Activated CD8-positive, alpha-beta T cell treated with anti-CD3 and anti-CD28 coated beads for 36 hours (primary cell): ENCODE data around the gene FRMD1. TPM values are rescaled to one million over a fixed set of nuclear protein-coding genes. Genes with fewer than 3 reads are reported as not detected.

Experiments
- ATAC-seq: fragments of 200-7000 bp; cut with Tn5 transposase; one replicate; pipeline ENCODE4 v1.10.0; 2021; ENCODE audit warnings: mild to moderate bottlenecking, moderate library complexity
- CTCF ChIA-PET: fragments of 350-600 bp; sonication (Branson Sonifier 250); formaldehyde crosslinking; loops from one replicate; lab custom pipeline; 2021; ENCODE audit warnings: antibody characterized with exemption; lab: Charles Lee
- POLR2A ChIA-PET: fragments of 350-600 bp; sonication (Branson Sonifier 250); formaldehyde crosslinking; loops from one replicate; lab custom pipeline; 2021; ENCODE audit warnings: antibody characterized with exemption; lab: Charles Lee
- DNase-seq: peaks from one replicate; pipeline ENCODE4 v3.0.0-alpha.2; 2020
- H3K27ac Mint-ChIP-seq: one replicate; pipeline ENCODE4 v1.8.0; 2021; ENCODE audit warnings: mild to moderate bottlenecking, mixed read lengths
- H3K27me3 Mint-ChIP-seq: one replicate; pipeline ENCODE4 v1.8.0; 2021; ENCODE audit warnings: mixed read lengths
- H3K36me3 Mint-ChIP-seq: one replicate; pipeline ENCODE4 v1.8.0; 2021; ENCODE audit warnings: low read depth, mixed read lengths
- H3K4me1 Mint-ChIP-seq: one replicate; pipeline ENCODE4 v1.8.0; 2021; ENCODE audit warnings: low read depth, mixed read lengths
- H3K4me3 Mint-ChIP-seq: one replicate; pipeline ENCODE4 v1.8.0; 2021; ENCODE audit warnings: mild to moderate bottlenecking, moderate library complexity, mixed read lengths
- H3K9me3 Mint-ChIP-seq: one replicate; pipeline ENCODE4 v1.8.0; 2021; ENCODE audit warnings: mixed read lengths
- intact Hi-C: fragments of 100-400 bp; cut with micrococcal nuclease; formaldehyde crosslinking; loops from one replicate; pipeline ENCODE4 v1.10.0; 2022
- total RNA-seq, 2 experiments: library from RNA; stranded (reverse); gene quantifications; one replicate each; pipeline ENCODE4 v1.2.3, GENCODE V29; 2021
- TF ChIP-seq, protein P1 (sequence below): fragments of 200-600 bp; IDR thresholded peaks from one replicate; pipeline ENCODE4 v1.8.0; 2022; ENCODE audit warnings: antibody characterized with exemption, mild to moderate bottlenecking

The FRMD1 gene
- total RNA-seq, 2 experiments from 2014 or later: not detected

GRCh38 chr6:168090706-168091105 is 11.7 kb upstream of the FRMD1 start:
- CTCF ChIA-PET: no interaction called here
- intact Hi-C loops: no loop called here
- Mint-ChIP-seq H3K27me3 (no peaks in the 10 kb centered on the region), H3K4me3 (no peak overlapping the region), H3K9me3 (peaks cover 3% of the 10 kb centered on the region), H3K27ac (no peak overlapping the region), H3K4me1 (no peaks in the 10 kb centered on the region), H3K36me3 (no peaks in the 10 kb centered on the region)
- no peak for ATAC-seq
- POLR2A ChIA-PET: no interaction called here
- TF ChIP-seq, protein P1, sequence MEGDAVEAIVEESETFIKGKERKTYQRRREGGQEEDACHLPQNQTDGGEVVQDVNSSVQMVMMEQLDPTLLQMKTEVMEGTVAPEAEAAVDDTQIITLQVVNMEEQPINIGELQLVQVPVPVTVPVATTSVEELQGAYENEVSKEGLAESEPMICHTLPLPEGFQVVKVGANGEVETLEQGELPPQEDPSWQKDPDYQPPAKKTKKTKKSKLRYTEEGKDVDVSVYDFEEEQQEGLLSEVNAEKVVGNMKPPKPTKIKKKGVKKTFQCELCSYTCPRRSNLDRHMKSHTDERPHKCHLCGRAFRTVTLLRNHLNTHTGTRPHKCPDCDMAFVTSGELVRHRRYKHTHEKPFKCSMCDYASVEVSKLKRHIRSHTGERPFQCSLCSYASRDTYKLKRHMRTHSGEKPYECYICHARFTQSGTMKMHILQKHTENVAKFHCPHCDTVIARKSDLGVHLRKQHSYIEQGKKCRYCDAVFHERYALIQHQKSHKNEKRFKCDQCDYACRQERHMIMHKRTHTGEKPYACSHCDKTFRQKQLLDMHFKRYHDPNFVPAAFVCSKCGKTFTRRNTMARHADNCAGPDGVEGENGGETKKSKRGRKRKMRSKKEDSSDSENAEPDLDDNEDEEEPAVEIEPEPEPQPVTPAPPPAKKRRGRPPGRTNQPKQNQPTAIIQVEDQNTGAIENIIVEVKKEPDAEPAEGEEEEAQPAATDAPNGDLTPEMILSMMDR: no peak
- DNase-seq: no peak

DNA sequence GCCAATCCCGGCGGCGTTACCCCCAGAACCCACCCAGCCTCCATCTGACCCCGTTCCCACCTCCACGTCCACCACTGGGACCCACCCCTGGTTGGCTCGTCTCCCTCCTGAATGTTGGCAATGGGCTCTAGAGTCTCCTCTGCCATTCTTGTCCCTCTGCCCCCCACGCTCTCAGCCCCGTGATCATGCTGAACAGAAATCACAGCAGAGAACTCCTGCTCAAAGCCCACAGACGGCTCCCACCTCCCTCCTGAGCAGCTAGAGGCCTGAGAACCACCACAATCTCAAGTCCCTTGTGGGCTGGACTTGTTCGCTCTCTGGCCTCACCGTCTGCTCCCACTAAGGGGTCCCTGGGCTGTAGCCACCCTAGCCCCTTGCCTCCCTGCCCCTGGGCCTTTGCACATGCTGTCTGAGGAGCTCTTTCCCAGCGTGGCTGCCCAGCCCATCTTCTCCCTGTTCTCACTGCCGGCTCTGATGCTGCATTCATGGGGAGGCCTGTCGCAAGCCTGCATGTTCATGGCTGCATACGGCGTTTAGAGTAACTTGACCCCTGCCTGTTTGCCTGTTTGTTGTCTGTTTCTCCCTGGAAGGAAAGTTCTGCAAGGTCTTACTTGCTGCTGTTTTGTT is 11.2 kb upstream of the FRMD1 start:
- TF ChIP-seq, protein P1: no peak
- POLR2A ChIA-PET: no interaction called here

DNA sequence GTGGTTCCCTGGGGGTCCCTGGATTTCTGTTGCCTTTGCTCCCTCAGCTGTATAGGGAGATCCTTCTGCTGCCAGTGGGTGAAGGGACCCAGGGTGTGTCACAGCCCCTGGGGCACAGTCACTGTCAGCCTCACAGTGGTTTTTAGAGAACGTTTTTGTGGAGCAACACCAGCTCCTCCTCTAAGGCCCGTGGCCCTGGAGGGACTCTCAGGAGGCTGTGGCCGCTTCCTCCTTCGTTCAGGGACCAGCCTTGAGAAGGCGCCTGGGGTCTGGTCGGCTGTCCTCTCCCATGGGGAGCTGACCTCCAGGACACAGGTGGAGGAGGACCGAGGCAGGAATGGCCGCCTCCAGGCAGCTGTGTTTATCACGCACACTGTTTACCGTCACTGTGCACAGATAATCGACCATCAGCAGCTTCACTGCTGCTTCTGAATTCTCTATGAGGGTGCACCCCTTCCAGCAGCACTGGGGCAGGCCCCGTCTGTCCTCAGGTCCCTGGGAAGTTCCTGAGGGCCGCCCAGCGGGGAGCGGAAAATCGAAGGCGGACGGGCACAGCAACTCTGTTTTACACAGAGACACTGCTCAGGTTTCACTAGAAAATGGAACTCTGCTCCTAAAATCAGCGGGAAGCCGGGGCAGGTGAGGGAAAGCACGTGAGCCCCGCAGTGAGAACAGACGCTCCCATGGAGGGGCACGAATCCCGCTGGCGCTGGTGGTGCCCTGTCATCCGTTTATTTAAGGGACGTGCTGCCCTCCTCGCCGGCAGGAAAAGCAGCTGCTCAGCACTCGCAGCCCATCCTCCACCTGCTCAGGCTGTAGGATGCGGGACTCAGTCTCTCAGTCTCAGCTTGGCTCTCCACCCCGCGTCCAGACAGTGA is 10.4 kb upstream of the FRMD1 start:
- TF ChIP-seq, protein P1: no peak
- Mint-ChIP-seq H3K27ac (no peak overlapping the region), H3K4me1 (no peaks in the 10 kb centered on the region), H3K27me3 (no peaks in the 10 kb centered on the region), H3K4me3 (no peak overlapping the region), H3K36me3 (no peaks in the 10 kb centered on the region), H3K9me3 (peaks cover 3% of the 10 kb centered on the region)
- CTCF ChIA-PET: no interaction called here
- ATAC-seq (no peak), DNase-seq (no peak)
- POLR2A ChIA-PET: no interaction called here
- intact Hi-C loops: no loop called here

More for the DNA sequence above, 11.2 kb upstream of the FRMD1 start:
- intact Hi-C loops: no loop called here
- peaks cover 3% of the 10 kb centered on the region for H3K9me3 Mint-ChIP-seq
- H3K27me3 Mint-ChIP-seq: no peaks in the 10 kb centered on the region
- DNase-seq (no peak), ATAC-seq (no peak)
- CTCF ChIA-PET: no interaction called here
- H3K4me3 Mint-ChIP-seq: no peak overlapping the region
- no peaks in the 10 kb centered on the region for H3K4me1 Mint-ChIP-seq
- H3K36me3 Mint-ChIP-seq: no peaks in the 10 kb centered on the region
- no peak overlapping the region for H3K27ac Mint-ChIP-seq

- no peak for ATAC-seq
- TF ChIP-seq, protein P1: no peak
- Mint-ChIP-seq H3K4me3 (no peak overlapping the region), H3K27me3 (no peaks in the 10 kb centered on the region), H3K4me1 (no peaks in the 10 kb centered on the region), H3K9me3 (peaks cover 3% of the 10 kb centered on the region), H3K36me3 (no peaks in the 10 kb centered on the region), H3K27ac (no peak overlapping the region)
- DNase-seq: no peak
- ChIA-PET POLR2A (no interaction called here), CTCF (no interaction called here)
- intact Hi-C loops: no loop called here
Observed at GRCh38 chr6:168088161-168089053, 9.4 kb upstream of the FRMD1 start.
